LNCAP (cell line): ENCODE results near the gene L2HGDH.

ENCODE experiments used
- CTCF ChIP-seq: fragments of 450-650 bp; IDR thresholded peaks from 2 replicates; pipeline ENCODE4 v1.5.1; 2017; ENCODE audit warnings: mild to moderate bottlenecking

Gene L2HGDH

GRCh38 chr14:50308363-50308915 lies 3.6 kb downstream of the L2HGDH start:
- TF ChIP-seq CTCF, result no peak

GRCh38 chr14:50303744-50304471 lies 8.1 kb downstream of the L2HGDH start:
- TF ChIP-seq CTCF, result no peak

GRCh38 chr14:50301914-50302313 lies 10.1 kb downstream of the L2HGDH start:
- no peak for TF ChIP-seq CTCF

- no peak for TF ChIP-seq CTCF
These were observed 12.4 kb downstream of the L2HGDH start for GRCh38 chr14:50299585-50299984.

- no peak for TF ChIP-seq CTCF
These were observed 21.7 kb downstream of the L2HGDH start for GRCh38 chr14:50290306-50290705.

GRCh38 chr14:50288146-50288545 lies 23.9 kb downstream of the L2HGDH start:
- no peak for TF ChIP-seq CTCF

GRCh38 chr14:50285861-50286260 lies 26.2 kb downstream of the L2HGDH start:
- TF ChIP-seq CTCF, result no peak
